ENCODE results near the gene DHRS7C.

The DHRS7C gene

GRCh38 chr17:9825641-9826150 is 34.3 kb upstream of the DHRS7C start, which contains the start of gene GLP2R:
Gene GLP2R, plus strand, starts transcription at chr17:9825924. Its CDS starts 140 bp downstream, at chr17:9826064.
- Histone ChIP-seq H4K8ac (ENCODE audit: low read depth, low read length) (no peak within 1 kb of the TSS), H3K4me1 (ENCODE audit: control insufficient read depth in 2 of 2, insufficient read depth in 1 of 2, low read depth in 1 of 2, low read length in 2 of 2) (peaks cover 0 to 2% of the 10 kb centered on the region in 2 donors), H2BK5ac (ENCODE audit: low read length) (no peak within 1 kb of the TSS), H2AFZ (ENCODE audit: low read length) (no peak within 1 kb of the TSS), H3K18ac (ENCODE audit: low read length) (peak within 1 kb of the TSS; percentile 21), H3K27me3 (ENCODE audit: control insufficient read depth in 3 of 3, insufficient read depth in 3 of 3, low read depth in 1 of 3, low read length in 3 of 3) (no peaks in the 10 kb centered on the region), H3K4me3 (ENCODE audit: low read length in 2 of 2) (no peak within 1 kb of the TSS), H3K9ac (ENCODE audit: low read depth, low read length, poor library complexity) (peak within 1 kb of the TSS; percentile 68), H4K91ac (ENCODE audit: low read depth, low read length, poor library complexity) (no peak within 1 kb of the TSS), H2AK5ac (ENCODE audit: low read depth, low read length) (no peak within 1 kb of the TSS), H3K79me1 (ENCODE audit: low read depth, low read length) (no peaks in the 10 kb centered on the region), H2BK120ac (ENCODE audit: low read depth, low read length) (no peak within 1 kb of the TSS), H3K27ac (replicated peaks; ENCODE audit: low read length) (no peak within 1 kb of the TSS), H3K36me3 (replicated peaks in 1 of 2; ENCODE audit: control insufficient read depth in 2 of 2, insufficient read depth in 2 of 2, low read length in 2 of 2) (no peaks in the 10 kb centered on the region), H2BK12ac (ENCODE audit: low read length) (no peak within 1 kb of the TSS), H3K14ac (ENCODE audit: low read length) (no peak within 1 kb of the TSS), H3K4me2 (ENCODE audit: insufficient read depth, low read length, poor library complexity, severe bottlenecking) (no peak within 1 kb of the TSS), H3K23ac (ENCODE audit: low read depth, low read length, poor library complexity) (peak within 1 kb of the TSS; percentile 47), H3K4ac (ENCODE audit: low read length) (no peak within 1 kb of the TSS), H2BK15ac (ENCODE audit: low read length) (peak within 1 kb of the TSS; percentile 15), H3K9me3 (replicated peaks in 1 of 2; ENCODE audit: control insufficient read depth in 2 of 2, insufficient read depth in 1 of 2, low read depth in 1 of 2, low read length in 2 of 2) (no peaks in the 10 kb centered on the region)
- no peak for DNase-seq (ENCODE audit: low spot score)
- no CpG with 5 or more reads among the region's 21 CpGs for WGBS, 2 donors (ENCODE audit: extremely low coverage in 2 of 2, insufficient read length in 2 of 2, insufficient replicate concordance in 1 of 2)

- no peak overlapping the region for H3K18ac ChIP-seq (ENCODE audit: low read length)
- H2BK120ac ChIP-seq (ENCODE audit: low read depth, low read length), result no peak overlapping the region
- H2AK5ac ChIP-seq (ENCODE audit: low read depth, low read length), result no peak overlapping the region
- no peak overlapping the region for H3K9ac ChIP-seq (ENCODE audit: low read depth, low read length, poor library complexity)
- no peak overlapping the region for H3K4me2 ChIP-seq (ENCODE audit: insufficient read depth, low read length, poor library complexity, severe bottlenecking)
- no peak overlapping the region for H2BK5ac ChIP-seq (ENCODE audit: low read length)
- no peak overlapping the region for H3K4me3 ChIP-seq (ENCODE audit: low read length in 2 of 2)
- WGBS, 2 donors (ENCODE audit: extremely low coverage in 2 of 2, insufficient read length in 2 of 2, insufficient replicate concordance in 1 of 2), result no CpG with 5 or more reads among the region's 8 CpGs
- no peak overlapping the region for H3K4ac ChIP-seq (ENCODE audit: low read length)
- H3K36me3 ChIP-seq (replicated peaks in 1 of 2; ENCODE audit: control insufficient read depth in 2 of 2, insufficient read depth in 2 of 2, low read length in 2 of 2), result no peaks in the 10 kb centered on the region
- peaks cover 0 to 2% of the 10 kb centered on the region in 2 donors for H3K4me1 ChIP-seq (ENCODE audit: control insufficient read depth in 2 of 2, insufficient read depth in 1 of 2, low read depth in 1 of 2, low read length in 2 of 2)
- H3K23ac ChIP-seq (ENCODE audit: low read depth, low read length, poor library complexity), result no peak overlapping the region
- no peaks in the 10 kb centered on the region for H3K79me1 ChIP-seq (ENCODE audit: low read depth, low read length)
- no peak for DNase-seq (ENCODE audit: low spot score)
- no peak overlapping the region for H3K14ac ChIP-seq (ENCODE audit: low read length)
- H3K27me3 ChIP-seq (ENCODE audit: control insufficient read depth in 3 of 3, insufficient read depth in 3 of 3, low read depth in 1 of 3, low read length in 3 of 3), result no peaks in the 10 kb centered on the region
- H2BK12ac ChIP-seq (ENCODE audit: low read length), result no peak overlapping the region
- H2AFZ ChIP-seq (ENCODE audit: low read length), result no peak overlapping the region
- H4K8ac ChIP-seq (ENCODE audit: low read depth, low read length), result no peak overlapping the region
- H3K27ac ChIP-seq (replicated peaks; ENCODE audit: low read length), result no peak overlapping the region
- H4K91ac ChIP-seq (ENCODE audit: low read depth, low read length, poor library complexity), result no peak overlapping the region
- no peaks in the 10 kb centered on the region for H3K9me3 ChIP-seq (replicated peaks in 1 of 2; ENCODE audit: control insufficient read depth in 2 of 2, insufficient read depth in 1 of 2, low read depth in 1 of 2, low read length in 2 of 2)
- no peak overlapping the region for H2BK15ac ChIP-seq (ENCODE audit: low read length)
These were observed 33.5 kb upstream of the DHRS7C start for GRCh38 chr17:9824797-9825338.

- no CpG with 5 or more reads among the region's 4 CpGs for WGBS, 2 donors (ENCODE audit: extremely low coverage in 2 of 2, insufficient read length in 2 of 2, insufficient replicate concordance in 1 of 2)
- Histone ChIP-seq H3K27ac (replicated peaks; ENCODE audit: low read length) (no peak overlapping the region), H3K36me3 (replicated peaks in 1 of 2; ENCODE audit: control insufficient read depth in 2 of 2, insufficient read depth in 2 of 2, low read length in 2 of 2) (no peaks in the 10 kb centered on the region), H3K9ac (ENCODE audit: low read depth, low read length, poor library complexity) (no peak overlapping the region), H3K4me3 (ENCODE audit: low read length in 2 of 2) (no peak overlapping the region), H2AK5ac (ENCODE audit: low read depth, low read length) (no peak overlapping the region), H2BK120ac (ENCODE audit: low read depth, low read length) (no peak overlapping the region), H3K4me1 (ENCODE audit: control insufficient read depth in 2 of 2, insufficient read depth in 1 of 2, low read depth in 1 of 2, low read length in 2 of 2) (peaks cover 0 to 2% of the 10 kb centered on the region in 2 donors), H3K23ac (ENCODE audit: low read depth, low read length, poor library complexity) (no peak overlapping the region), H3K18ac (ENCODE audit: low read length) (no peak overlapping the region), H4K91ac (ENCODE audit: low read depth, low read length, poor library complexity) (no peak overlapping the region), H3K14ac (ENCODE audit: low read length) (no peak overlapping the region), H4K8ac (ENCODE audit: low read depth, low read length) (no peak overlapping the region), H3K27me3 (ENCODE audit: control insufficient read depth in 3 of 3, insufficient read depth in 3 of 3, low read depth in 1 of 3, low read length in 3 of 3) (no peaks in the 10 kb centered on the region), H3K79me1 (ENCODE audit: low read depth, low read length) (no peaks in the 10 kb centered on the region), H3K4me2 (ENCODE audit: insufficient read depth, low read length, poor library complexity, severe bottlenecking) (no peak overlapping the region), H2BK15ac (ENCODE audit: low read length) (no peak overlapping the region), H2BK12ac (ENCODE audit: low read length) (no peak overlapping the region), H3K9me3 (replicated peaks in 1 of 2; ENCODE audit: control insufficient read depth in 2 of 2, insufficient read depth in 1 of 2, low read depth in 1 of 2, low read length in 2 of 2) (no peaks in the 10 kb centered on the region), H2AFZ (ENCODE audit: low read length) (no peak overlapping the region), H3K4ac (ENCODE audit: low read length) (no peak overlapping the region), H2BK5ac (ENCODE audit: low read length) (no peak overlapping the region)
- no peak for DNase-seq (ENCODE audit: low spot score)
These were observed 32.7 kb upstream of the DHRS7C start for GRCh38 chr17:9824094-9824493.

GRCh38 chr17:9821921-9822320 is 30.5 kb upstream of the DHRS7C start, which contains the start of gene GSG1L2:
Gene GSG1L2, minus strand, starts transcription at chr17:9822079. Its CDS starts 8 bp downstream, at chr17:9822071.
- no peak within 1 kb of the TSS for H3K27ac ChIP-seq (replicated peaks; ENCODE audit: low read length)
- peak within 1 kb of the TSS; percentile 77 for H2BK15ac ChIP-seq (ENCODE audit: low read length)
- H3K4me1 ChIP-seq (ENCODE audit: control insufficient read depth in 2 of 2, insufficient read depth in 1 of 2, low read depth in 1 of 2, low read length in 2 of 2), result peaks cover 0 to 2% of the 10 kb centered on the region in 2 donors
- no peaks in the 10 kb centered on the region for H3K36me3 ChIP-seq (replicated peaks in 1 of 2; ENCODE audit: control insufficient read depth in 2 of 2, insufficient read depth in 2 of 2, low read length in 2 of 2)
- H3K23ac ChIP-seq (ENCODE audit: low read depth, low read length, poor library complexity), result peak within 1 kb of the TSS; percentile 90
- H3K14ac ChIP-seq (ENCODE audit: low read length), result peak within 1 kb of the TSS; percentile 77
- no peak within 1 kb of the TSS for H2BK5ac ChIP-seq (ENCODE audit: low read length)
- no peaks in the 10 kb centered on the region for H3K79me1 ChIP-seq (ENCODE audit: low read depth, low read length)
- no peak within 1 kb of the TSS for H3K4me3 ChIP-seq (ENCODE audit: low read length in 2 of 2)
- H4K91ac ChIP-seq (ENCODE audit: low read depth, low read length, poor library complexity), result peak within 1 kb of the TSS; percentile 43
- no peak for DNase-seq (ENCODE audit: low spot score)
- no peak within 1 kb of the TSS for H3K4me2 ChIP-seq (ENCODE audit: insufficient read depth, low read length, poor library complexity, severe bottlenecking)
- peak within 1 kb of the TSS; percentile 40 for H3K9ac ChIP-seq (ENCODE audit: low read depth, low read length, poor library complexity)
- H3K27me3 ChIP-seq (ENCODE audit: control insufficient read depth in 3 of 3, insufficient read depth in 3 of 3, low read depth in 1 of 3, low read length in 3 of 3), result no peaks in the 10 kb centered on the region
- no peak within 1 kb of the TSS for H2BK12ac ChIP-seq (ENCODE audit: low read length)
- peak within 1 kb of the TSS; percentile 80 for H3K18ac ChIP-seq (ENCODE audit: low read length)
- no peak within 1 kb of the TSS for H2BK120ac ChIP-seq (ENCODE audit: low read depth, low read length)
- peak within 1 kb of the TSS; percentile 99 for H4K8ac ChIP-seq (ENCODE audit: low read depth, low read length)
- no peaks in the 10 kb centered on the region for H3K9me3 ChIP-seq (replicated peaks in 1 of 2; ENCODE audit: control insufficient read depth in 2 of 2, insufficient read depth in 1 of 2, low read depth in 1 of 2, low read length in 2 of 2)
- peak within 1 kb of the TSS; percentile 82 for H2AK5ac ChIP-seq (ENCODE audit: low read depth, low read length)
- no CpG with 5 or more reads among the region's 15 CpGs for WGBS, 2 donors (ENCODE audit: extremely low coverage in 2 of 2, insufficient read length in 2 of 2, insufficient replicate concordance in 1 of 2)
- no peak within 1 kb of the TSS for H3K4ac ChIP-seq (ENCODE audit: low read length)
- H2AFZ ChIP-seq (ENCODE audit: low read length), result no peak within 1 kb of the TSS

Data from neuronal stem cell (in vitro differentiated cells).